HEK293 (cell line): ENCODE data around the gene TMEM178A.

Experiments
- EGR2 ChIP-seq: fragments of 450-650 bp; formaldehyde crosslinking; IDR thresholded peaks from 2 replicates; pipeline ENCODE4 v1.5.1; 2016; ENCODE audit warnings: low read depth, missing biosample characterization, missing genetic modification characterization
- HOXC10 ChIP-seq: sonication (generic); formaldehyde crosslinking; IDR thresholded peaks from 2 replicates; pipeline ENCODE4 v1.8.1; 2023; ENCODE audit warnings: mild to moderate bottlenecking, missing genetic modification reagents
- YY2 ChIP-seq: fragments of 450-650 bp; formaldehyde crosslinking; IDR thresholded peaks from 2 replicates; pipeline ENCODE4 v1.5.1; 2016; ENCODE audit warnings: missing biosample characterization, missing genetic modification characterization
- ZBTB7A ChIP-seq: fragments of 450-650 bp; formaldehyde crosslinking; IDR thresholded peaks from 2 replicates; pipeline ENCODE4 v1.5.1; 2016; ENCODE audit warnings: low read depth, missing biosample characterization, missing genetic modification characterization
- ZBTB8A ChIP-seq: fragments of 450-650 bp; formaldehyde crosslinking; IDR thresholded peaks from 2 replicates; pipeline ENCODE4 v1.5.1; 2016; ENCODE audit warnings: missing biosample characterization, missing genetic modification characterization
- ZNF112 ChIP-seq: fragments of 450-650 bp; formaldehyde crosslinking; IDR thresholded peaks from 2 replicates; pipeline ENCODE4 v1.5.0; 2017; ENCODE audit warnings: missing biosample characterization, missing genetic modification characterization
- ZNF274 ChIP-seq, 2 experiments: fragments of 200-500 bp in 1 of 2; fragments of 450-650 bp in 1 of 2; sonication (Bioruptor generic) in 1 of 2; formaldehyde crosslinking in 1 of 2; IDR thresholded peaks; 2 replicates each; pipeline versions ENCODE4 v1.5.1 to v1.6.1; 2014 to 2016; ENCODE audit warnings: borderline replicate concordance in 1 of 2, inconsistent platforms in 1 of 2, low read length in 1 of 2, missing biosample characterization in 1 of 2, missing genetic modification characterization in 1 of 2
- ZNF391 ChIP-seq: fragments of 450-650 bp; formaldehyde crosslinking; IDR thresholded peaks from 2 replicates; pipeline ENCODE4 v1.5.1; 2016; ENCODE audit warnings: low read depth, missing biosample characterization, missing genetic modification characterization, borderline replicate concordance
- ZNF837 ChIP-seq: fragments of 450-650 bp; formaldehyde crosslinking; IDR thresholded peaks from 2 replicates; pipeline ENCODE4 v1.5.1; 2016; ENCODE audit warnings: missing biosample characterization, missing genetic modification characterization
- TF ChIP-seq, protein P1 (sequence below): fragments of 450-650 bp; formaldehyde crosslinking; IDR thresholded peaks from 2 replicates; pipeline ENCODE4; 2016; ENCODE audit warnings: missing biosample characterization, missing genetic modification characterization
- TF ChIP-seq, protein P2 (sequence below): fragments of 450-650 bp; formaldehyde crosslinking; IDR thresholded peaks from 2 replicates; pipeline ENCODE4 v1.5.1; 2016; ENCODE audit warnings: missing biosample characterization, missing genetic modification characterization
- TF ChIP-seq, protein P3 (sequence below): fragments of 450-650 bp; formaldehyde crosslinking; IDR thresholded peaks from 2 replicates; pipeline ENCODE4 v1.5.0; 2017; ENCODE audit warnings: missing biosample characterization, missing genetic modification characterization, borderline replicate concordance
- TF ChIP-seq, protein P4 (sequence below): fragments of 450-650 bp; formaldehyde crosslinking; IDR thresholded peaks from 2 replicates; pipeline ENCODE4 v1.5.1; 2016; ENCODE audit warnings: missing biosample characterization, missing genetic modification characterization
- TF ChIP-seq, protein P5 (sequence below): fragments of 450-650 bp; formaldehyde crosslinking; IDR thresholded peaks from 2 replicates; pipeline ENCODE4 v1.5.1; 2017; ENCODE audit warnings: missing biosample characterization, missing genetic modification characterization

DNA sequence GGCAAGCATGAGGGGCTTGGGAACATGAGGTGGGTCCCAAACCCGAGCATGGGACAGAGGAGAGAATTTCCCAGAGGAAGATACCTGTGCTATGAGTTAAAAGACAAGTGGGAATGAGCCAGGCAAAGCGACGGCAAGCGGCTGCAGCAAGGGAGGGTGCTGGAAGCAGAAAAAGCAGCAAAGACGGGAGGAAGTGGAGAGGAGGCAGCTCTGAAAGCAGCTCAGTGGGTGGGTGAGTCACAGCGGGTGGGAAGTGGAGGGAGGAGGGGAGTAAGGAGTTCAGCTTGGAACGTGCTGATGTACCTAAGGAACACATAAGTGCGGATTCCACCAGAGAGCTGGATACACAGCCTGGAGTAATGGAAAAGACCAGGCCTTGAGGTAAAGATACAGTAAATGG lies 71.9 kb downstream of the TMEM178A start:
- TF ChIP-seq ZBTB7A (tag by site-specific recombination) = no peak
- no peak for TF ChIP-seq ZNF274 (IDR thresholded peaks at IDR 0.05; ENCODE audit: low read length)
- no peak for TF ChIP-seq ZNF274 (tag by site-specific recombination; IDR thresholded peaks at IDR 0.05; ENCODE audit: borderline replicate concordance)
- TF ChIP-seq HOXC10 (CRISPR knock-in tag) = no peak
- TF ChIP-seq, protein P1, sequence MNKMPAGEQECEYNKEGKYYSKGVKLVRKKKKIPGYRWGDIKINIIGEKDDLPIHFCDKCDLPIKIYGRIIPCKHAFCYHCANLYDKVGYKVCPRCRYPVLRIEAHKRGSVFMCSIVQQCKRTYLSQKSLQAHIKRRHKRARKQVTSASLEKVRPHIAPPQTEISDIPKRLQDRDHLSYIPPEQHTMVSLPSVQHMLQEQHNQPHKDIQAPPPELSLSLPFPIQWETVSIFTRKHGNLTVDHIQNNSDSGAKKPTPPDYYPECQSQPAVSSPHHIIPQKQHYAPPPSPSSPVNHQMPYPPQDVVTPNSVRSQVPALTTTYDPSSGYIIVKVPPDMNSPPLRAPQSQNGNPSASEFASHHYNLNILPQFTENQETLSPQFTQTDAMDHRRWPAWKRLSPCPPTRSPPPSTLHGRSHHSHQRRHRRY (tag by site-specific recombination) = no peak
- no peak for TF ChIP-seq ZNF391 (tag by site-specific recombination)
- TF ChIP-seq, protein P2, sequence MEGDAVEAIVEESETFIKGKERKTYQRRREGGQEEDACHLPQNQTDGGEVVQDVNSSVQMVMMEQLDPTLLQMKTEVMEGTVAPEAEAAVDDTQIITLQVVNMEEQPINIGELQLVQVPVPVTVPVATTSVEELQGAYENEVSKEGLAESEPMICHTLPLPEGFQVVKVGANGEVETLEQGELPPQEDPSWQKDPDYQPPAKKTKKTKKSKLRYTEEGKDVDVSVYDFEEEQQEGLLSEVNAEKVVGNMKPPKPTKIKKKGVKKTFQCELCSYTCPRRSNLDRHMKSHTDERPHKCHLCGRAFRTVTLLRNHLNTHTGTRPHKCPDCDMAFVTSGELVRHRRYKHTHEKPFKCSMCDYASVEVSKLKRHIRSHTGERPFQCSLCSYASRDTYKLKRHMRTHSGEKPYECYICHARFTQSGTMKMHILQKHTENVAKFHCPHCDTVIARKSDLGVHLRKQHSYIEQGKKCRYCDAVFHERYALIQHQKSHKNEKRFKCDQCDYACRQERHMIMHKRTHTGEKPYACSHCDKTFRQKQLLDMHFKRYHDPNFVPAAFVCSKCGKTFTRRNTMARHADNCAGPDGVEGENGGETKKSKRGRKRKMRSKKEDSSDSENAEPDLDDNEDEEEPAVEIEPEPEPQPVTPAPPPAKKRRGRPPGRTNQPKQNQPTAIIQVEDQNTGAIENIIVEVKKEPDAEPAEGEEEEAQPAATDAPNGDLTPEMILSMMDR (tag by site-specific recombination) = no peak
- TF ChIP-seq, protein P3, sequence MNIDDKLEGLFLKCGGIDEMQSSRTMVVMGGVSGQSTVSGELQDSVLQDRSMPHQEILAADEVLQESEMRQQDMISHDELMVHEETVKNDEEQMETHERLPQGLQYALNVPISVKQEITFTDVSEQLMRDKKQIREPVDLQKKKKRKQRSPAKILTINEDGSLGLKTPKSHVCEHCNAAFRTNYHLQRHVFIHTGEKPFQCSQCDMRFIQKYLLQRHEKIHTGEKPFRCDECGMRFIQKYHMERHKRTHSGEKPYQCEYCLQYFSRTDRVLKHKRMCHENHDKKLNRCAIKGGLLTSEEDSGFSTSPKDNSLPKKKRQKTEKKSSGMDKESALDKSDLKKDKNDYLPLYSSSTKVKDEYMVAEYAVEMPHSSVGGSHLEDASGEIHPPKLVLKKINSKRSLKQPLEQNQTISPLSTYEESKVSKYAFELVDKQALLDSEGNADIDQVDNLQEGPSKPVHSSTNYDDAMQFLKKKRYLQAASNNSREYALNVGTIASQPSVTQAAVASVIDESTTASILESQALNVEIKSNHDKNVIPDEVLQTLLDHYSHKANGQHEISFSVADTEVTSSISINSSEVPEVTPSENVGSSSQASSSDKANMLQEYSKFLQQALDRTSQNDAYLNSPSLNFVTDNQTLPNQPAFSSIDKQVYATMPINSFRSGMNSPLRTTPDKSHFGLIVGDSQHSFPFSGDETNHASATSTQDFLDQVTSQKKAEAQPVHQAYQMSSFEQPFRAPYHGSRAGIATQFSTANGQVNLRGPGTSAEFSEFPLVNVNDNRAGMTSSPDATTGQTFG (tag by site-specific recombination) = no peak
- TF ChIP-seq EGR2 (tag by site-specific recombination) = peak; percentile 55; the same call in 1 of the 2 replicates
- no peak for TF ChIP-seq ZBTB8A (tag by site-specific recombination)
- TF ChIP-seq ZNF837 (tag by site-specific recombination) = no peak
- TF ChIP-seq, protein P4, sequence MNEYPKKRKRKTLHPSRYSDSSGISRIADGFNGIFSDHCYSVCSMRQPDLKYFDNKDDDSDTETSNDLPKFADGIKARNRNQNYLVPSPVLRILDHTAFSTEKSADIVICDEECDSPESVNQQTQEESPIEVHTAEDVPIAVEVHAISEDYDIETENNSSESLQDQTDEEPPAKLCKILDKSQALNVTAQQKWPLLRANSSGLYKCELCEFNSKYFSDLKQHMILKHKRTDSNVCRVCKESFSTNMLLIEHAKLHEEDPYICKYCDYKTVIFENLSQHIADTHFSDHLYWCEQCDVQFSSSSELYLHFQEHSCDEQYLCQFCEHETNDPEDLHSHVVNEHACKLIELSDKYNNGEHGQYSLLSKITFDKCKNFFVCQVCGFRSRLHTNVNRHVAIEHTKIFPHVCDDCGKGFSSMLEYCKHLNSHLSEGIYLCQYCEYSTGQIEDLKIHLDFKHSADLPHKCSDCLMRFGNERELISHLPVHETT = no peak
- TF ChIP-seq ZNF112 (tag by site-specific recombination) = no peak
- TF ChIP-seq, protein P5, sequence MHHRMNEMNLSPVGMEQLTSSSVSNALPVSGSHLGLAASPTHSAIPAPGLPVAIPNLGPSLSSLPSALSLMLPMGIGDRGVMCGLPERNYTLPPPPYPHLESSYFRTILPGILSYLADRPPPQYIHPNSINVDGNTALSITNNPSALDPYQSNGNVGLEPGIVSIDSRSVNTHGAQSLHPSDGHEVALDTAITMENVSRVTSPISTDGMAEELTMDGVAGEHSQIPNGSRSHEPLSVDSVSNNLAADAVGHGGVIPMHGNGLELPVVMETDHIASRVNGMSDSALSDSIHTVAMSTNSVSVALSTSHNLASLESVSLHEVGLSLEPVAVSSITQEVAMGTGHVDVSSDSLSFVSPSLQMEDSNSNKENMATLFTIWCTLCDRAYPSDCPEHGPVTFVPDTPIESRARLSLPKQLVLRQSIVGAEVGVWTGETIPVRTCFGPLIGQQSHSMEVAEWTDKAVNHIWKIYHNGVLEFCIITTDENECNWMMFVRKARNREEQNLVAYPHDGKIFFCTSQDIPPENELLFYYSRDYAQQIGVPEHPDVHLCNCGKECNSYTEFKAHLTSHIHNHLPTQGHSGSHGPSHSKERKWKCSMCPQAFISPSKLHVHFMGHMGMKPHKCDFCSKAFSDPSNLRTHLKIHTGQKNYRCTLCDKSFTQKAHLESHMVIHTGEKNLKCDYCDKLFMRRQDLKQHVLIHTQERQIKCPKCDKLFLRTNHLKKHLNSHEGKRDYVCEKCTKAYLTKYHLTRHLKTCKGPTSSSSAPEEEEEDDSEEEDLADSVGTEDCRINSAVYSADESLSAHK (tag by site-specific recombination) = no peak
- no peak for TF ChIP-seq YY2 (tag by site-specific recombination)
